ENCODE measurements around the gene CRABP1.

- TF ChIP-seq CTCF (IDR thresholded peaks at IDR 0.05; ENCODE audit: insufficient read depth, low read depth, low read length) (no peak), EZH2 (IDR thresholded peaks at IDR 0.05; ENCODE audit: insufficient read depth, low read length) (no peak)
Observed at GRCh38 chr15:78312536-78312935, 27.6 kb upstream of the CRABP1 start.
